ENCODE measurements around the gene SPTAN1. TPM values are rescaled to one million over a fixed set of nuclear protein-coding genes. Genes with fewer than 3 reads are reported as not detected.

Gene SPTAN1
- total RNA-seq, 1 donor from 2014 or later = 362 TPM

- intact Hi-C loops (cut with micrococcal nuclease) = no loop called here
These were observed 77.6 kb downstream of the SPTAN1 start for GRCh38 chr9:128629852-128630545.

DNA sequence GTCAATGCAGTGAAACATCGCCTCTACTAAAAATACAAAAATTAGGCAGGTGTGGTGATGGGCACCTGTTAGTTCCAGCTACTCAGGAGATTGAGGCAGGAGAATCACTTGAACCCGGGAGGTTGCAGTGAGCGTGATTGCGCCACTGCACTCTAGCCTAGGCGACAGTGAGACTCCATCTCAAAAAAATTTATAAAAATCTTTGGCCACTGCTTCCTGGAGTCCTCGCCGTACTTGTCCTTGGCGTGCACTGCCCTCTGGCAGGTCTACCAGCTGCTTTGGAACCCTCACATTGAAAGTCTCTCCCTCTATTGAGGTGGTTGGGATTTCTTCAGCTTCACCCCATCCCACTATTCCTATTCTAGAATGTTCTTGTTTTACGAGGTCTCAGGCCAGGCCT lies 79.2 kb downstream of the SPTAN1 start:
- intact Hi-C loops (cut with micrococcal nuclease) = no loop called here

DNA sequence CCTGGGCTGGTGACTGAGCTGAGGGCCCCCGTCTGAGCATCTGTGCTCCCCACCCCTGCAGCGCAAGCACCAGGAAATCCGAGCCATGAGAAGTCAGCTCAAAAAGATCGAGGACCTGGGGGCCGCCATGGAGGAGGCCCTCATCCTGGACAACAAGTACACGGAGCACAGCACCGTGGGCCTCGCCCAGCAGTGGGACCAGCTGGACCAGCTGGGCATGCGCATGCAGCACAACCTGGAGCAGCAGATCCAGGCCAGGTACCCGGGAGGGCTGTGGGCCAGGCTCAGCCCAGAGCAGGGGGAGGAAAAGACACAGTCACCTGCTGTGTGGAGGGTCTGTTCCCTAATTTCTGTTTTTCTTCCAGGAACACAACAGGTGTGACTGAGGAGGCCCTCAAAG lies 79.7 kb downstream of the SPTAN1 start:
- intact Hi-C loops (cut with micrococcal nuclease) = no loop called here

DNA sequence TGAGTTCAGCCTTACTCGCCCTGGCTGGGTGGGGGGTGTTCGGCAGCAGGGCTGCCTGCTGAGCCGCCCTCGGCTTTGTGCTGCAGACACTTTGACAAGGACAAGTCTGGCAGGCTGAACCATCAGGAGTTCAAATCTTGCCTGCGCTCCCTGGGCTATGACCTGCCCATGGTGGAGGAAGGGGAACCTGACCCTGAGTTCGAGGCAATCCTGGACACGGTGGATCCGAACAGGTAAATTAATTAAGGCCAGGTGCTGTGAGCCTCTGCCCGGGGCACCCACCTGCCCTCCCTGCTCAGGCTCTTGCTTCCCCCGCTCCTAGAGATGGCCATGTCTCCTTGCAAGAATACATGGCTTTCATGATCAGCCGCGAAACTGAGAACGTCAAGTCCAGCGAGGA lies 80.1 kb downstream of the SPTAN1 start:
- intact Hi-C loops (cut with micrococcal nuclease) = no loop called here

GRCh38 chr9:128633057-128633456 lies 80.7 kb downstream of the SPTAN1 start:
- intact Hi-C loops (cut with micrococcal nuclease) = no loop called here

DNA sequence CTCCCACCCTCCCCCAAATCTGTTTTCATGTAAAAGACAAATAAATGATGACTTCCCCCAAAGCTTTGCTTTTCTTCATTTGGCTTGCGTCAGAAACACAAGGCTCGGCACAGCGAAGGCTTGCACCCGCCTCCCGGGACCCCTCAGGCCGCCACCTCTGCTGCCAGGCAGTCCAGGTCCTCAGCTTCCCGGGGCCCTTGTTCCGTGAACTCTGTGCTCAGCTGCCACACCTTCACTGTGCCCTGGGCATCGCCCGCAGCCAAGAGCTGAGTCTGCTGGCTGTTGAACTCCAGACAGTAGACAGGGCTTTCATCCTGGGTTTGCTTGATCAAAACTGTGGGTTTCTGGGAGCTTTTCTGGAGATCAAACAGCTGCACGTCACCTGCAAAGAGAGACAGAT lies 81.2 kb downstream of the SPTAN1 start:
- intact Hi-C loops (cut with micrococcal nuclease) = no loop called here

- intact Hi-C loops (cut with micrococcal nuclease) = no loop called here
These were observed 81.7 kb downstream of the SPTAN1 start for GRCh38 chr9:128634111-128634510.

- intact Hi-C loops (cut with micrococcal nuclease) = no loop called here
These were observed 82.4 kb downstream of the SPTAN1 start for GRCh38 chr9:128634651-128635262.

GRCh38 chr9:128635266-128636023 lies 83.1 kb downstream of the SPTAN1 start:
- intact Hi-C loops (cut with micrococcal nuclease) = no loop called here

GRCh38 chr9:128636024-128636390 lies 83.6 kb downstream of the SPTAN1 start:
- intact Hi-C loops (cut with micrococcal nuclease) = no loop called here

GRCh38 chr9:128636556-128637530 lies 84.5 kb downstream of the SPTAN1 start:
- intact Hi-C loops (cut with micrococcal nuclease) = no loop called here

DNA sequence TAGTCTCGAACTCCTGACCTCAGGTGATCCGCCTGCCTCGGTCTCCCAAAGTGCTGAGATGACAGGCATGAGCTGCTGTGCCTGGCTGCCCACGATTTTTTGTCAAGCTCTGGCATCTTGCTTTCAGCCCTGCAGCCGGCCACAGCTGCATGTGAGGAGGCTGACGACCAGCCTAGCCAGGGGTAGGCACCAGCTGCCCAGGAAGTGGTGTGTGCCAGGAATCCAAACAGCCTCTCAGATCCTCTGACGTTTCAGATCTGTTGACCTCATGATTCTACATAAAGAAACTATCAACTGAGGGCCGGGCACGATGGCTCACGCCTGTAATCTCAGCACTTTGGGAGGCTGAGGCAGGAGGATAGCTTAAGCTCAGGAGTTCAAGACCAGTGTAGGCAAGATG lies 85.3 kb downstream of the SPTAN1 start:
- intact Hi-C loops (cut with micrococcal nuclease) = no loop called here

- intact Hi-C loops (cut with micrococcal nuclease) = no loop called here
These were observed 86.2 kb downstream of the SPTAN1 start for GRCh38 chr9:128638580-128638979.

GRCh38 chr9:128640603-128641002 lies 88.2 kb downstream of the SPTAN1 start:
- intact Hi-C loops (cut with micrococcal nuclease) = no loop called here

- intact Hi-C loops (cut with micrococcal nuclease) = no loop called here
These were observed 90.4 kb downstream of the SPTAN1 start for GRCh38 chr9:128642675-128643245.

GRCh38 chr9:128643519-128644300 lies 91.3 kb downstream of the SPTAN1 start:
- intact Hi-C loops (cut with micrococcal nuclease) = no loop called here

DNA sequence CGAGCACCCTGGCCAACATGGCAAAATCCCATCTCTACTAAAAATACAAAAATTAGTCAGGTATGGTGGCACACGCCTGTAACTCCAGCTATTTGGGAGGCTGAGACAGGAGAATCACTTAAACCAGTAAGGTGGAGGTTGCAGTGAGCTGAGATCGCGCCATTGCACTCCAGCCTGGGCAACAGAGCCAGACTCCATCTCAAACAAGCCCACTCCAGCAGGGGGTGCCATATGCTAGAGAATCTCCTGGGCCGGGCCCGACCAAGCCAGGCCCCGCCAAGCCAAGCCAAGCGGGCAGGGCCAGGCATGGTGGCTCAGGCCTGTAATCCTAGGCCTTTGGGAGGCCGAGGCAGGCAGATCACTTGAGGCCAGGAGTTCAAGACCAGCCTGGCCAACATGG lies 95.8 kb downstream of the SPTAN1 start:
- intact Hi-C loops (cut with micrococcal nuclease) = loop anchor here (1.0 to 2.0 kb wide), 4 partner anchors 77 to 280 kb away; partner anchors contain the start of genes ENDOG and ZDHHC12

DNA sequence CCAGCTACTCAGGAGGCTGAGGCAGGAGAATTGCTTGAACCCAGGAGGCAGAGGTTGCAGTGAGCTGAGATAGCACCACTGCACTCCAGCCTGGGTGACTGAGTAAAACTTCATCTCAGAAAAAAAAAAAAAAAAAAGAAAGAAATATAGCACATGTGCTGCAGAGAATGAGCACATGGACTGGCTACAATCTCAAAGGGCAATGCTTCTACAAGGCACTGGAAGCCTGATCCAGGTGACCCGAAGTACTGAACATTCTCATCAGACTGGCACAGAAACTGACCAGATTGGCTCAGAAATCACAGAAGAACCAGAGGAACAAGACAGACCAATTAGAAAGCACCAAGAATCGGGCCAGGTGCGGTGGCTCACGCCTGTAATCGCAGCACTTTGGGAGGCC lies 99.4 kb downstream of the SPTAN1 start:
- intact Hi-C loops (cut with micrococcal nuclease) = no loop called here

- intact Hi-C loops (cut with micrococcal nuclease) = no loop called here
These were observed 101.5 kb downstream of the SPTAN1 start for GRCh38 chr9:128653908-128654307.

- intact Hi-C loops (cut with micrococcal nuclease) = no loop called here
These were observed 102.1 kb downstream of the SPTAN1 start for GRCh38 chr9:128654481-128654880.

All from T-helper 1 cell treated with Interleukin-12 subunit alpha and Interleukin-12 subunit beta and Interleukin-4 antibody, amounts not matched to agents 30 ng/mL and 1 ng/mL, for 36 hours (primary cell).